CD4-positive, alpha-beta T cell treated with Interleukin-12 subunit alpha and Interleukin-12 subunit beta, for 1 hour (primary cell): ENCODE measurements around the gene OTUD7B.
"Not testable (repeated sequence)": the region's sequence is repeated elsewhere in the genome, so short reads cannot be mapped to it uniquely, and the experiment has no call there.

Source experiments
- DNase-seq: peaks from one replicate; pipeline ENCODE4 v3.0.0-alpha.2; 2020

The OTUD7B gene

DNA sequence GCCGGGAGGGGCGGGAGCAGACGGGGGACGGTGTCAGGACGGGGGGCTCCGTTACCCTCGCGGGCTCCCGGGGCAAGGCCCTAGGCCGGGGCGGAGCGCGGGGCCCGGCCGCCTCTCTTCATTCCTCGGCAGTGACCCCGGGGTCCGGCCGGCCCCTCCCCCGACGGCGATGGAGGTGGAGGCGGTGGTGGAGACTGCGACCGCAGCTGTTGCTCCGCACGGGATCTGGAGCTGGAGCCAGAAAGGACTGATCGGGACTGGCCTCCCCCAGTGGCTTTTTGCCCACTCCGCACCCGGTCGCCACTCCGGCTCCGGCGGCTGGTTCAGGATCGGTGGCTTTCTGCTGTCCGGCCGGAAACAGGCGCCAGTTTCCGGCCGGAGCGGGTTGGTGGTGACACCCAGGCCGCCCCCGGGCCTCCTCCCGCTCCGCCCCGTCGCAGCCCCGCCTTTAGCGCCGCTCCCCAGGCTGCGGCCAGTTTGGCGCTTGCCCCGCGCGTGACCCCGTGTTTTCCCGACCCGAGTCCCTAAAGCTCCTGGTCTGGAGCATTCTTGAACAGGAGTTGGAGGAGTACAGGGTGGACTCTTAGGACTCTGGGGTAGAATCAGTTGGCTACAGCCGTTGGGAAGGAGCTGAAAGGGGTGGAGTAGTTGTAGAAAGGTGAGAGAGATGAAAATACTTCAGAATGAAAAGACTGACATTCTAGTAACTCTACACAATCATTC, at the start of gene OTUD7B:
OTUD7B (minus strand) TSS at position 334 of the 723 bp plus-strand sequence. CDS start 33,216 bp downstream, outside the sequence.
- DNase-seq, result peak; percentile 74

DNA sequence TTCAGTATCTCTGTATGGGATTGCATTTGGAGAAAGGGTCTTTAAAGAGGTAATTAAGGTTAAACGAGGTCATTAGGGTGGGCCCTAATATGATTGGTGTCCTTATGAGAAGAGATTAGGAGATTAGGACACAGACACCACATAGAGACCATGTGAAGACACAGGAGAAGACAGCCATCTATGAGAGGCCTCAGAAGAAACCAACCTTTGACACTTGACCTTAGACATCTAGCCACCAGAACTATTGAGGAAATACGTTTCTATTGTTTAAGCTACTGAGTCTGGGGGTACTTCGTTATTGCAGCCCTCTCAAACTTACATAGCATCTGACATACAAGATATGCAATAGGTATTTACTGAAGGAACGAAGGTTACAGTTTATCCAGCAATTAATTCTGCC, 49.7 kb upstream of the OTUD7B start:
- DNase-seq, result no peak

DNA sequence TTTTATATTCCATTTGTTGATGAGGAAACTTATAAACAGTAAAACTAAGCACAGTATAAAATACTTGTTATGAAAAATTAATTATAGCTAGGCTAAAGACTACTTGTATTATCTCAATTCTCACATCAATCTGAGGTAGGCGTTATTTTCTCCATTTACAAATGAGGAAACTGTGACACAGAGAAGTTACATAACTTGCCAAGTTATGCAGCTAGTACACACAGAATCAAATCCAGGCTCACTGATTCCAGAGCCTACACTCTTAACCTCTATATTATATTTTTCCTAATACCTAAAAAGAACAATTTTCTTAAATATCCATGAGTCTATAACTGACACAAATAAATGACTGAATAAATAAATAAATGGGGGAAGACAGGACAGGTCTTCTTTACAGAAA, 45.9 kb upstream of the OTUD7B start:
- no peak for DNase-seq

DNA sequence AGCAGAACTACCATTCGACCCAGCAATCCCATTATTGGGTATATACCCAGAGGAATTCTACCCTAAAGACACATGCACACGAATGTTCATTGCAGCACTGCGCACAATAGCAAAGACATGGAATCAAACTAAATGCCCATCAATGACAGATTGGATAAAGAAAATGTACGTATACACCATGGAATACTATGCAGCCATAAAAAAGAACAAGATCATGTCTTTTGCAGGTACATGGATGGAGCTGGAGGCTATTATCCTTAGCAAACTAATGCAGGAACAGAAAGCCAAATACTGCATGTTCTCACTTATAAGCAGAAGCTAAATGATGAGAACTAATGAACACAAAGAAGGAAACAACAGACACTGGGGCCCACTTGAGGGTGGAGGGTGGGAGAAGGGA, 45.0 kb upstream of the OTUD7B start:
- not testable (repeated sequence) for DNase-seq

DNA sequence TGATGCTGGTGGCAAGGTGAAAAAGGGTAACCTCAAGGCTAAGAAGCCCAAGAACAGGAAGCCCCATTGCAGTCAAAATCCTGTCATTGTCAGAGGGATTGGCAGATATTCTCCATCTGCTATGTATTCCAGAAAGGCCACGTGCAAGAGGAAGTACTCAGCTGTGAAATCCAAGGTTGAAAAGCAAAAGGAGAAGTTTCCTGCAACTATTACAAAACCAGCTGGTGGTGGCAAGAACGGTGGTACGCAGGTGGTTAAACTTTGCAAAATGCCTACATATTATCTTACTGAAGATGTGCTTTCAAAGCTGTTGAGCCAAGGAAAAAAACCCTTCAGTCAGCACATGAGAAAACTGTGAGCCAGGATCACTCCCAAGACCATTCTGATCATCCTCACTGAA, 43.4 kb upstream of the OTUD7B start:
- no peak for DNase-seq

DNA sequence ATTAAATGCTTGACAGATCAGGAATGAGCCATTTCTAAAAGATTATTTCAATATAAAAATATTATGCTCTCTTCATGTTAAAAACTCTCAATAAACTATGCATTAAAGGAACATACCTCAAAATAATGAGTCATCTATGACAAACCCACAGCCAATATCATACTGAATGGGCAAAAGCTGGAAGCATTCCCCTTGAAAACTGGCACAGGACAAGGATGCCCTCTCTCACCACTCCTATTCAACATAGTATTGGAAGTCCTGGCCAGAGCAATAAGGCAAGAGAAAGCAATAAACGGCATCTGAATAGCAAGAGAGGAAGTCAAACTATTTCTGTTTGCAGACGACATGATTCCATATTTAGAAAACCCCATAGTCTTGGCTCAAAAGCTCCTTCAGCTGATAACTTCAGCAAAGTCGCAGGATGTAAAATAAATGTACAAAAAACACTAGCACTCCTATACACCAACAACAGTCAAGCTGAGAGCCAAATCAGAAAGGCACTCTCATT, 41.4 kb upstream of the OTUD7B start:
- not testable (repeated sequence) for DNase-seq

DNA sequence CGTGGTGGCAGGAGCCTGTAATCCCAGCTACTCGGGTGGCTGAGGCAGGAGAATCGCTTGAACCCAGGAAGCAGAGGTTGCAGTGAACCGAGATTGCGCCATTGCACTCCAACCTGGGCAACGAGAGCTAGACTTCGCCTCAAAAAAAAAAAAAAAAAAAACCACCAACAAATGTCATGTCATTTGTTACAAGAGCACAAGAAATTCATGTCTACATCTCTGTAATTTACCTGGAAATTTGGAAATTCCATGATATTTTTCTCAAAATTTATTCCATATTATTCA, 40.5 kb upstream of the OTUD7B start:
- no peak for DNase-seq

DNA sequence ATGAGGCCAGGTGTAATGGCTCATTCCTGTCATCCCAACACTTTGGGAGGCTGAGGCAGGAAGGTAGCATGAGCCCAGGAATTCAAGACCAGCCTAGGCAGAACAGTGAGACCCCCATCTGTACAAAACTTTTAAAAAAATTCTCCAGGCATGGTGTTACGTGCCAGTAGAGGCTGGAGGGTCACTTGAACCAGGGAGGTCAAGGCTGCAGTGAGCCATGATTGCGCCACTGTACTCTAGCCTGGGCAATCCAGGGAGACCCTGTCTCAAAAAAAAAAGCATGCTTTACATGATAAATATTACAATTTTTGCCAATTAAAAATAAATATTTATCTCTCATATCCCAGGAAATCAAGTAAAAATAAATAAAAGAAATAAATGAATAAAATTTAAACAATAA, 39.4 kb upstream of the OTUD7B start:
- DNase-seq, result no peak

DNA sequence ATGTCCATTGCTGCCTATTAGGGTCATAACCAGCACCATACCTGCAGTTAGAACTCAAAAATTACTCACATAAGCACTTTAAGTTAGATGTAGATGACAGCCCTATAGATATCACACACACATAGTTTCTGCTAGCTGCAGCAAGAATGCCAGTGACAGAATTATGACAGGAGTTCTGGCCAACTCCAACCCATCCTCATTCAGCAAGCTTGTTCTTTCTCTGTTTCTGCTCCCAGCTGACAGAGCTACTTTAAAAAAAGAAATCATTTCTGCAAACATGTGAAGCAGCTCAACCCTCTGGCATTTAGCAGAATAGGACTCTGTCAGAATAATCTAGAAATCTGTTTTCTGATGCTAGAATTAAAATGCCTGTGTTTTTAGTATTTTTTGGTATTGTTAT, 23.8 kb upstream of the OTUD7B start:
- DNase-seq, result no peak

DNA sequence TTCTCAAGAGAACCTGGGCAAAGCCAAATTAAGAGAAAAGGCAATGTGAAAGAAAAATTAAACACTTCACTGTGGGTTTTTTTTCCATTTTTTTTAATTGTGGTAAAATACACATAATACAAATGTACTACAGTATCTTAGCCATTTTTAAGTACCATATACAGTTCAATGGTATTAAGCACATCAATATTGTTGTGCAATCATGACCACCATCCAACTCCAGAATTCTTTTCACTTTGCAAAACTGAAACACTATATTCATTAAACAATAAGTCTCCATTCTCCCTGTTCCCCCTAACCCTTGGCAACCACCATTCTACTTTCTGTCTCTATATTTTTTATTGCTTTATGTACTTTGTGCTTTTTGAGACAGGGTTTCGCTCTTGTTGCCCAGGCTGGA, 17.8 kb upstream of the OTUD7B start:
- DNase-seq, result no peak

DNA sequence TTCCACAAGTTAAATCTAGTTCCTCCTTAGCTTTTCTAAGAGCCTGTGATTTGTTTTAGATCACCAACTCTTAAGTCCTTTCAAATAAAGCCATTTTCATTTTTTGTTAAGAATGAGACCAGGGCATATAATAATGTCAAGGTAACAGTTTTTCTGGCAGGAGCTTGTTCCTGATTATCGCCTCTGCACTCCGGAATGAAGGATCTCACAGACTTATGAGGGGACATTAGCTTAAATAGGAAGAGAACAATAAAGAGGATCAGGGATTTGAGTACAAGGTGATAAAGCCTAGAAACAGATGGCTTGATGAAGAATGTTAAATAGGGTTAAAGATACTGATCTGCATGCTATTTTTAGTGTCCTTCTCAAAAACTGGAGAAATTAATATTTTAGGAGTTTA, 13.6 kb upstream of the OTUD7B start:
- DNase-seq, result no peak

DNA sequence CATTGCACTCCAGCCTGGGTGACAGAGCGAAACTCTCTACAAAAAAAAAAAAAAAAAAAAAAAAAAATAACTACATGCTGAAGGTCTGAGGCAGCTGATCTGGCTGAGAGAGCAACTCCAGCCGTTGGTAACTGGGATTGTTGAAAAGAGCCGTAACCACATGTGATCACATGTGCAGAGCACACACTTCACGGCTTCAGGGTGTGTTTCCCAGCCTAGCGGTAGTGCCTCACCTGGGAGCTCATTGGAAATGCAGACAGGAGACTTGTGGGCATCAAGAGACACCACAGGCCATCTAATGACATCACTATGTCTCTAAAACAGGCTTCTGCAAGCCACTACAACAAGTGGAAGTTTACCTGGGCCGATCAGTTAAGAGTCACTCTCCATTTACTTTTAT, 11.8 kb upstream of the OTUD7B start:
- no peak for DNase-seq

DNA sequence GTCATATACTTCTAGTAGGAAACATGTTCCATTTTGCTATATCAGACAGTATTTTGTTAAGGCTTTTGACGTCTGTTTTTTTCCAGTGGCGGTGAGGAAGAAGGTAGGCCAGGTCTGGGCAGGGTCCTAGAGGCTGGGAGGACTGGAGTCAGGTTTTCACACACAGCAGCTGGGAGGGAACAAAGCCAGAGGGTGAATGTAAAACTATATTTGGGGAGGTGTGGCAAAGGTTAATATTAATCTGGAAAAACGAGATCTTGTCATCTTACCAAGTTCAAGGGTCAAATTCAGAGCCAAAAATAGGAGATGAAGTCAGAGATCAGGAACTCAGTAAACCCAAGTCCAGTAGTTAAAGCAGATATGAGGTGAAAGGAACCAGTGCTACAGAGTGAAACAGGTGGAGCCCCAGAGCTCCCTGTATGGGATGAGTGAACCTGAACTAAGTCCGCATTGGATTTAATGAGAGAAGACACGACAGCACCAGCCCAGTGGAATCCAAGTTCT, 10.7 kb upstream of the OTUD7B start:
- DNase-seq, result no peak

DNA sequence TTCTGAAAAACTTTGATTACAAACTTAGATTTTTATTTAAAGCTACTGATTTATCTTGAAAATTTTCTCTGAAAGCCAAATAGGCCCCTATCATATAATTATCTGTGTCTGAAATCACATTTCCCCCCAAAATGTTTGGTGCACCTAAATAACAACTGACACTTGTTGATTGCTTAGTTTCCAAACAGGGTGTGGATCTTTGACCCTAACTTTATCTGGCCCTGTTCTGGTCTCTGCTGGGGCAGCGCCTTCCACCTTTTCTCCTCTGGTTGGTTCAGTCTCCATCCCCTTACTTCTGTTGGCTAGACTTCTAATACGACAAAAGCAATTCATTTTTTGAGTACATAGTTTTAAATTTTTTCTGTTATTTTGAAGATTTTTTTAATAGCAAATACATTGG, 10.2 kb upstream of the OTUD7B start:
- DNase-seq, result no peak

DNA sequence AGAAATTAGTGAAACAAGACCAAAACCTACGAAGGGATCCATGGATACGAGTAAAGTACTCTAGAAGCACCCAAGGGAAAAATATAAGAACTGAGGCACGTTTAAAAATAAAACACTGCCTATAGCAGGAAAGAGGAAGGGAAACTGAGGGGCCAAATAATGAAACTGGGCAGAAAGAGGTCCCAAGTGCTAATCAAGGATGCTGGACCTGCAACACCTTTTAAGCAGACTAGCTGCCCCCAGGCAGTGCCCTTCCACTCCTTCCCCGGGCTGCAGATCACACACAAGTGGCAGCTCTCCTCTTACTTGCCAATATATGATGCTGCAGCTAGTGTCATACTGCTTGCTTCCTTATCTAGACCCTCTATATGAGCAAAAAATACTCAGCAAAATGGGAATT, 7.6 kb upstream of the OTUD7B start:
- DNase-seq, result no peak

DNA sequence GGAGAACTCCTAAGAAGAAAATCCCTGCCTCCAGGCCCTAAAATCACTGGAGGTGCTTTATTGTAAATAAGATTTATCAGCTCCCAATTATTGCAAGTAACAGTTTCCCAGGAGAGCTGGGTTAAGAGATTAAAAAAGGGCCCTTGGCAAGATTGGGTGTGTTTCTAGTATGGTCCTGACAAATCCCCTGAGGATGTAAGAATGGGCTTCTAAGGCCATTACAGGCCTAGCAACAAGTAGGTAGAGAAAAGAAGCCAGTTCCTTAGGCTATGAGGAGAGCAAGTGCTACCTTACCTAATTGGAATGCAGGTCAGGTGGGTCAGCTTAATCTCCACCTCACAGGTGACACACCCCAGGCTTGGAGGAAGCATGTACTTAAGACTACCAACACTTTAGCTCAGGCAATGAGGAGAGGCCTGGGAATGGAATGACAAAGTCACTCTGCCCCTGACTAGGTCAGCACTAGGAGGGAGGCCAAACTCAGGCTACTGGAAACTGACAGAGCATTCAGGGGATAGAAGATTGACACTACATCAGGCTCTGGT, 6.8 kb upstream of the OTUD7B start:
- no peak for DNase-seq

DNA sequence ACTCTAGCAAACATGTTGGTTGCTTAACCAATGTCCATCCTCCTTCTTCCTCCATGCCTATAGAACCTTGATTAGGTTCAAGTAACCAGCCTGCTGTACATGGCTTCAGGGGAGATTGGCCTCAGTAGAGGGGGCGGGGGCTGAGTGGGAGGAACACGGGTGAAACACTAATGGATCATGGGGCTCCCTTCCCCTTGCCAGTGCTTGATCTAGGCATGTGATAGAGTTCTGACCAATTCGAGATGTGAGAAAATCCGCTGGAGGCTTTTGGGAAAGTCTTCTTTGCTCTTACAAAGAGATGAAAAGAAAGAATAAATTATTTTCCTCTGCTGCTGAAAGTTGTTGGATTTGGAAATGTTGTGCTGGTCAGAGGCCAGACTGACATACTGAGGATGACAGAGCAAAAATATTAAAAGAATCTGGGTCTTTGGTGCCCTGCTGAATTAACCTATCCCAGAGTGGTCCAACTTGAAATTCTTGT, 5.2 kb upstream of the OTUD7B start:
- DNase-seq, result no peak

DNA sequence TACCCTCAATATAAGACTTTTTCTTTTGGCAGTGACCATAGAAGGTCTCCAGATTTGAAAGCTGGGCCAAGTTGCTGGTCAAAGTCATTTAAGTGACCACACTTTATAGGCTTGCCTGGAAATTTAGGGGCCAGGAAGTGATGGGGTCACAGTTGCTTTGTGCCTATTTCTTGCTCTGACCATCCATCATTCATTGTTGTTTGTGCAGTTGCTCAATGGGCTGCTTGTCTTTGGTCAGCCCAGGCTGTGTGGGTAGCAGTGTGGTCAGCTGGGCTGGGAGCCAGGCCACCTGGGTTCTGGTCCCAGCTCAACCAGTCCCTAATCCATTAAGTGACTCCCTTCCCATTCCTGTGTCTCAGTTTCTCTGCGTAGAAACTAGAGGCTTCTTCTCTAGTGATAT, 2.1 kb upstream of the OTUD7B start:
- no peak for DNase-seq

DNA sequence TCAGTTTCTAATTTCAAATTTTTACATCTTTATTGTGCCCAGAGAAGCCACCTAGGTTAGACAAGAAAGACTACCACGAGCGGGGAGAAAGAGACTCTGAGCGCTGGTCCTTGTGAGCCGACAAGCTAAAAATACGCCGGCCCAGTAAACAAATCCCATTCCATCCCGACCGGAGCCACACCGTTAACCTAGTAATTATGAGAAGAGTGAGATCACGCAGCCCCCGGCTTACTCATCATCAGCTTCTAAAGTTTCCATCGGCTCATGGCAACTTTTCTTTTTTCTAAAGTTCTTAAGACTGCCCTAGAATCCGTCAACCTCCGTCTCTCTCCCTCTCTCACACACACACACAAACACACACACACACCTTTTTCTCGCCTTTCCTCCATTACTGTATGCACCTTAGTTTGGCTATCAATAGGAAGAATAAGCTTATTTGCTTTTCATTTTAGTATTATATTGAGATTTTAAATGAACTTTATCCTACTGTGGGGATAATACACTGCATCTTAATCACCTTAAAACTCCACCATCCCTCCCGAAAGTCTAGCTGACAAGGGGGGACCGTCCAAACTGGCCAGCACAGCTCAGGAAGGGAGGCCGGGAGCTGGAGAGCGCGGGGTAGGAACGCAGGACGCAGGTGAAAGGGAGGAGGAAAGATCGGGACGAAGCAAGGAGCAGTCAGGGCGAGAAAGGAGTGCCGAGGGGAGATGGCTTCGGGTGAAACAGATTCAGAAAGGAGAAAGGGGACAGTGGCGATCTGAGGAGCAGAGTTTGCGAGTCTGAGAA, 728 bp downstream of the OTUD7B start:
- DNase-seq, result peak; percentile 36

DNA sequence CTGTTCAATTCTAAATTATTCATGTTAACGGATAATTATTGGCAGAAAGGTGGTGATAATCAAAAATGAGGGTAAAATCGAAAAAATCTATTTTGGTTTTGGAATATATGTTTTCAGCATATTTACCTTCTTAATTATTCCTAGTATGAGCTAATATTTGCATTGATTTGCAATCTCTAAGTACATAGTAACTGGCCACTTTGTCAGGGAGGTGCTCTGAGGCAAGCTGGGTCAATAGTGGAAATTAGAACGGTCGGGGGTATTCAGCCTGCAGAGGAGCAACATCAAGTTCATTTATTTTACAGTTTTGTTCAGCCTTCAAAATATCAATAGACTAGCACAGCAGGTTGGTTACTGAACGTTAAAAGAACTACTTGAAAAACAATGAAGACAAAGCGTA, 1.8 kb downstream of the OTUD7B start:
- DNase-seq, result no peak

DNA sequence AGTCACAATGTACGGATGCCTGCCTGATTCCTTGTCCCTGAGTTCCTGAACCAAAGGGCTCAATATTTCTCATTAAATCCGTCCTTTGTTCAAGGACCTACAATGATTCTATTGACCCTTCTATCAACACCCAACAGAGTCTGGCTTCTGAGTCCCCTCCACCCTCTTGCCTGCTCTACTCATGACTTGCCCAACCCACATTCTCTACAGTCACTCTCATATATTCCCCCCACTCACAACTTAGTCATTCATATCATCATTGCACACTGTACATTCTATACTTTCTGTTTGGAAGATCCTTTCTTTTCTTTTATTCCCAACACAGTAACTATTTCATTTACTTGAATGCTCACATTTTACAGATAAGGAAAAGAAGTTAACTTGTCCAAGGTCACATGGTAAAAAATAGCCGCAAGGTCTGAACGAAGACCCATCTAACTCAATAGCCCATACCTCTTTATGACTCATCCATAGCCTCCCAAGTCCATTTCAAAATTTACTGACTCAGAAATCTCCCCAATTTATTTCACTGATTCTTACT, 3.6 kb downstream of the OTUD7B start:
- DNase-seq, result no peak

DNA sequence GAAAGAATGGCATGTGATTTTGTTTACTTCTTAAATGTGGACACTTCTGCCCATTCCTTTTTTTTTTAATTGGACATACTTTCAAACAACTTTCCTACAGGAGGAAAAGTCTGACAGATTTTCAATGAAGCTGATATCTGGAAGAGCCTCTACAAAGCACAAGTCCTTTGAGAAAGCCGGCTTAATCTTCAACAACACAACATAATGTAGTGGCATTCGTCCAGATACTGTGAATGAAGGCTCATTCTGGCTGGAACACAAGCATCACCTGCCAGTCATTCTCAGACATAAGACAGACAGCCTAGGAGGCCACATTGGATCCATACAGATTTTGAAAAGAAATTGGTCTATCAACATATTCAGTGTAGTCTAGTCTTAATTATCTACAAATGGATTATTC, 4.9 kb downstream of the OTUD7B start:
- DNase-seq, result no peak

DNA sequence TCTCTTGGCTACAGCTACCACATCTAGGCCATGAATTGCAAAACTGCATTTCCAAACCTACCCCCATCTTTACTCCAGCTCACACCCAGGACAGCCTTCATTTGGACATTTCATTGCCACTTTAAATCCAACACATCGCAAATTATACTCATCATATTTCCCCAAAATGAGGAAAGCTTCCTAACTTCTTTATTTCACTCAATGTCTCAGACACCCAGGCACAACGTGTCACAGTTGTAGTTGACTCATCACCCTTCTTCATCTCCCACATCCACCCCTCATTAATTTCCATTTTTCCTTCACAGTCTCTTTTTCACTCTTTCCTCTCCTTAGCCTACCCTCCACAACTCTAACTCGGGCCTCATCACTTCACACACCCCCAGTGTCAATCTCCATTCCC, 6.7 kb downstream of the OTUD7B start:
- DNase-seq, result no peak

DNA sequence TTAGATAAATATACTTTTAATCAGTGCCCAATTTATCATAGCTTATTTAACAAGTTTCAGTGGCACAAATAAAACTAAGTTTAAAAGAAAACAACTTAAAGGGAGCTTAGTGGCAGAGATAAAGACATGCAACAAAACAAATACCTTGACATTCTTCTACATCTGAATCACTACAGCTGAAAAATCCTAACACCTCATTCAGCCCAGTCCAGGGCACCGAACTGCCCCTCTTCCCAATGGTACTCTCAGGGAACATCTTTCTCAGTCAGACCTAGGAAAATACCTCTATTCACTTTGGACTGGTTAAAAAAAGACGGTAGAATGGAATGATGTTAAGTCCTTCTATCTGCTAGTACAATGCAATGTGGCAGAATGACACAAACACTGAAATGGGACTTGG, 8.3 kb downstream of the OTUD7B start:
- no peak for DNase-seq
